C1 segment of cervical spinal cord (tissue), 14 donors: ENCODE data around the gene USP13.
A peak's percentile ranks its signal among the peaks of the same experiment; 100 is the strongest.

Experiments
- DNase-seq, 14 donors: peaks; one replicate each; lab custom pipeline; 2025; lab: John Stamatoyannopoulos, UW

USP13 gene

GRCh38 chr3:179695672-179696313, 43.0 kb downstream of the USP13 start:
- no peak for DNase-seq

GRCh38 chr3:179697736-179698332, 45.0 kb downstream of the USP13 start:
- no peak for DNase-seq

GRCh38 chr3:179700716-179701115, 47.9 kb downstream of the USP13 start:
- DNase-seq = no peak

GRCh38 chr3:179701176-179701827, 48.5 kb downstream of the USP13 start:
- no peak for DNase-seq

- peak in 1 of 14 donors; percentile 83 for DNase-seq
These were observed 49.6 kb downstream of the USP13 start for GRCh38 chr3:179702271-179702947.

GRCh38 chr3:179703816-179704215, 51.0 kb downstream of the USP13 start:
- peak in 1 of 14 donors; percentile 18 for DNase-seq

GRCh38 chr3:179706233-179706632, 53.4 kb downstream of the USP13 start:
- no peak for DNase-seq

GRCh38 chr3:179710079-179710478, 57.2 kb downstream of the USP13 start:
- no peak for DNase-seq

- no peak for DNase-seq
These were observed 60.8 kb downstream of the USP13 start for GRCh38 chr3:179713643-179714090.

GRCh38 chr3:179715582-179715981, 62.7 kb downstream of the USP13 start:
- no peak for DNase-seq

GRCh38 chr3:179716226-179716625, 63.4 kb downstream of the USP13 start:
- no peak for DNase-seq

GRCh38 chr3:179716811-179717210, 64.0 kb downstream of the USP13 start:
- DNase-seq = no peak

GRCh38 chr3:179717219-179717618, 64.4 kb downstream of the USP13 start:
- DNase-seq = no peak

GRCh38 chr3:179719048-179719734, 66.4 kb downstream of the USP13 start:
- no peak for DNase-seq

- no peak for DNase-seq
These were observed 67.4 kb downstream of the USP13 start for GRCh38 chr3:179720196-179720595.

- no peak for DNase-seq
These were observed 70.8 kb downstream of the USP13 start for GRCh38 chr3:179723617-179724016.

- DNase-seq = no peak
These were observed 73.3 kb downstream of the USP13 start for GRCh38 chr3:179726075-179726699.

GRCh38 chr3:179729086-179729485, 76.2 kb downstream of the USP13 start:
- no peak for DNase-seq

GRCh38 chr3:179729981-179730380, 77.1 kb downstream of the USP13 start:
- no peak for DNase-seq

GRCh38 chr3:179730506-179730905, 77.7 kb downstream of the USP13 start:
- DNase-seq = no peak

GRCh38 chr3:179731544-179731943, 78.7 kb downstream of the USP13 start:
- DNase-seq = no peak
